Activated CD8-positive, alpha-beta memory T cell treated with anti-CD3 and anti-CD28 coated beads for 36 hours (primary cell): ENCODE measurements around the gene CRHR2. TPM values are rescaled to one million over a fixed set of nuclear protein-coding genes. Genes with fewer than 3 reads are reported as not detected.

ENCODE experiments used
- CTCF ChIA-PET: fragments of 350-600 bp; sonication (Branson Sonifier 250); formaldehyde crosslinking; loops from one replicate; lab custom pipeline; 2021; ENCODE audit warnings: antibody characterized with exemption; lab: Charles Lee
- POLR2A ChIA-PET: fragments of 350-600 bp; sonication (Branson Sonifier 250); formaldehyde crosslinking; loops from one replicate; lab custom pipeline; 2021; ENCODE audit warnings: antibody characterized with exemption; lab: Charles Lee
- total RNA-seq, 2 experiments: library from RNA; stranded (reverse); gene quantifications; one replicate each; pipeline ENCODE4 v1.2.3, GENCODE V29; 2021

Gene CRHR2
- total RNA-seq, 2 experiments from 2014 or later: not detected

- ChIA-PET CTCF (no interaction called here), POLR2A (interaction anchor here (1.5 kb wide), 1 partner anchor 8 kb away, joined by 4 read pairs; no protein-coding TSS in a partner anchor)
Observed at GRCh38 chr7:30604901-30605300, 77.4 kb downstream of the CRHR2 start.

Other genes starting within 250 kb of the CRHR2 start
- 10 to 100 TPM in 1 of 2 experiments, 1 to 10 TPM in 1; 9.2 to 11.8 TPM for gene NOD1, start 203.7 kb downstream of the CRHR2 start, total RNA-seq
- 10 to 100 TPM; 75.7 to 75.9 TPM for gene GGCT, start 177.6 kb downstream of the CRHR2 start, total RNA-seq
- gene GARS1, start 87.6 kb downstream of the CRHR2 start, total RNA-seq: 100 to 1,000 TPM; 408 to 421 TPM
- gene INMT, start 69.7 kb upstream of the CRHR2 start, total RNA-seq: not detected
- 1 to 10 TPM; 2.6 to 3.2 TPM for gene MINDY4, start 89.0 kb upstream of the CRHR2 start, total RNA-seq
- under 1 TPM; 0.25 to 0.38 TPM for gene AQP1, start 229.4 kb upstream of the CRHR2 start, total RNA-seq